ENCODE data around the gene DHX30. TPM values are rescaled to one million over a fixed set of nuclear protein-coding genes. Genes with fewer than 3 reads are reported as not detected.

The DHX30 gene
- total and polyA plus RNA-seq, 9 of the 15 experiments (the other 6 are each of a cell fraction or from before 2014, with no cell fraction given), result 12.3 to 158 (median 79.0) TPM

GRCh38 chr3:47781685-47782445 lies 21.1 kb upstream of the DHX30 start, which contains the start of gene SMARCC1 (continued):
- TF ChIP-seq CHD7 (IDR thresholded peaks at IDR 0.05; ENCODE audit: low read depth, low read length) (no peak), FOSL1 (tag; conservative IDR thresholded peaks at IDR 0.05) (peak; percentile 65; the same call in 1 of the 2 replicates), BCL6 (CRISPR knock-in tag; IDR thresholded peaks at IDR 0.05) (no peak), GTF3C2 (IDR thresholded peaks at IDR 0.05; ENCODE audit: borderline replicate concordance, extremely low read depth, insufficient read length) (no peak), ZNF324 (CRISPR knock-in tag; IDR thresholded peaks at IDR 0.05) (no peak), ARID1B (IDR thresholded peaks at IDR 0.05) (no peak; the same call in 1 of the 2 replicates), CEBPB (tag; IDR thresholded peaks at IDR 0.05) (no peak), ZFP1 (CRISPR knock-in tag; IDR thresholded peaks at IDR 0.05) (no peak), ELK3 (CRISPR knock-in tag; IDR thresholded peaks at IDR 0.05) (no peak), XRCC5 (IDR thresholded peaks at IDR 0.05; ENCODE audit: low read depth, low read length) (peak; percentile 70; the same call in 1 of the 2 replicates), SMARCA4 (IDR thresholded peaks at IDR 0.05) (peak; percentile 56), TBL1XR1 (IDR thresholded peaks at IDR 0.05; ENCODE audit: low read length in 2 of 2) (no peak)
